Spleen (tissue), 11 donors: ENCODE measurements around the gene COLGALT1. TPM values are rescaled to one million over a fixed set of nuclear protein-coding genes. Genes with fewer than 3 reads are reported as not detected.

ENCODE experiments used
- DNase-seq: peaks from one replicate; pipeline ENCODE4 v3.0.0-alpha.2; 2020
- H3K27ac ChIP-seq, 8 donors: fragments of 200-600 bp; sonication (generic) in 7 of 8; 1 replicate in 4 of 8; 2 replicates in 4 of 8; pipeline versions ENCODE4 v1.5.0 to v1.8.0; 2016 to 2021; ENCODE audit warnings: inconsistent platforms in 4 of 8, mild to moderate bottlenecking in 4 of 8, moderate library complexity in 1 of 8
- H3K27me3 ChIP-seq, 7 donors: fragments of 200-600 bp; sonication (generic) in 6 of 7; replicated peaks in 1 of 7; 1 replicate in 4 of 7; 2 replicates in 3 of 7; pipeline versions ENCODE4 v1.5.0 to v1.8.0; 2016 to 2021; ENCODE audit warnings: inconsistent platforms in 3 of 7, mild to moderate bottlenecking in 1 of 7
- H3K36me3 ChIP-seq, 6 donors: fragments of 200-600 bp; sonication (generic) in 5 of 6; 1 replicate in 4 of 6; 2 replicates in 2 of 6; pipeline versions ENCODE4 v1.5.0 to v1.8.0; 2016 to 2021; ENCODE audit warnings: inconsistent platforms in 2 of 6
- H3K4me1 ChIP-seq, 6 donors: fragments of 200-600 bp; sonication (generic) in 5 of 6; 1 replicate in 3 of 6; 2 replicates in 3 of 6; pipeline versions ENCODE4 v1.5.0 to v1.8.0; 2016 to 2021; ENCODE audit warnings: inconsistent platforms in 3 of 6
- H3K4me3 ChIP-seq, 8 donors: fragments of 200-600 bp; sonication (generic) in 7 of 8; 1 replicate in 4 of 8; 2 replicates in 4 of 8; pipeline versions ENCODE4 v1.5.0 to v1.8.0; 2016 to 2021; ENCODE audit warnings: inconsistent platforms in 4 of 8, mild to moderate bottlenecking in 4 of 8, moderate library complexity in 2 of 8
- H3K9me3 ChIP-seq, 8 donors: fragments of 200-600 bp; sonication (generic) in 7 of 8; 1 replicate in 4 of 8; 2 replicates in 4 of 8; pipeline versions ENCODE4 v1.5.0 to v1.8.0; 2016 to 2021; ENCODE audit warnings: inconsistent platforms in 4 of 8
- CTCF ChIP-seq, 11 experiments: fragments of 200-600 bp in 7 of 11; fragments of 450-650 bp in 4 of 11; sonication (generic) in 4 of 11; IDR thresholded peaks in 8 of 11; conservative IDR thresholded peaks in 3 of 11; 1 replicate in 7 of 11; 2 replicates in 4 of 11; pipeline versions ENCODE4 v1.4.0 to v1.8.0; 2016 to 2021; ENCODE audit warnings: antibody characterized with exemption in 11 of 11, inconsistent platforms in 4 of 11, mild to moderate bottlenecking in 1 of 11
- POLR2A ChIP-seq, 3 donors: fragments of 450-650 bp; IDR thresholded peaks; one replicate each; pipeline ENCODE4 v1.5.1; 2017; ENCODE audit warnings: antibody characterized with exemption in 3 of 3, mild to moderate bottlenecking in 1 of 3
- POLR2AphosphoS5 ChIP-seq, 3 donors: sonication (generic); formaldehyde crosslinking; IDR thresholded peaks; one replicate each; pipeline ENCODE4 v1.5.1; 2017; ENCODE audit warnings: antibody characterized with exemption in 3 of 3
- WGBS, 5 donors: extraction: QIAGEN DNeasy Blood & Tissue Kit in 3 of 5; methylation state at CpG; one replicate each; pipeline versions ENCODE4 v1.1.5 to v1.1.7; 2013 to 2018; 5-methylcytosine and 5-hydroxymethylcytosine counted together
- intact Hi-C: fragments of 100-400 bp; cut with DNase I; formaldehyde crosslinking; loops from one replicate; pipeline ENCODE4 v1.15.0; 2023; ENCODE audit warnings: low total_unique reads
- polyA plus RNA-seq, 3 donors: library from polyadenylated mRNA; stranded (reverse); fragments of 200-250 nt; gene quantifications; one replicate each; pipeline ENCODE4 v1.2.1, GENCODE V29; 2013
- total RNA-seq, 7 donors: library from RNA; depleted of rRNA in 3 of 7; stranded (reverse); fragments of >200 nt in 3 of 7; fragmentation: NEBNext Ultra II Directional in 4 of 7; extraction: Animal tissue kit (Norgen Biotek cat#: 25700) in 4 of 7; gene quantifications; one replicate each; pipeline versions ENCODE4 v1.1.0 to v1.2.1, GENCODE V29; 2016 to 2021
- donor health status: healthy with polysubstance abuse.
- donor health status: DM: no; HTN: no; CAD: no; lungs with moderate emphysema.
- donor health status: DM: no; HTN: no; CAD: no.
- donor health status: Bipolar disorder and iron deficiency.
- donor health status: healthy.
- donor health status: DM: no; HTN: no; CAD: no.
- donor health status: DM: yes; HTN: yes; CAD: no.

The COLGALT1 gene
- total and polyA plus RNA-seq, 10 donors = 52.4 to 146 (median 92.0) TPM

GRCh38 chr19:17623224-17623935, 67.9 kb downstream of the COLGALT1 start:
- no peak overlapping the region for H3K4me3 ChIP-seq
- DNase-seq = no peak
- WGBS, 5 donors = 86 to 92% (median 90%) methylated on average over 26 to 31 of the region's 31 CpGs
- H3K27ac ChIP-seq = no peak overlapping the region
- peaks cover 0 to 11% (median 6%) of the 10 kb centered on the region in 8 donors for H3K9me3 ChIP-seq
- TF ChIP-seq POLR2A (IDR thresholded peaks at IDR 0.05) (no peak), CTCF (IDR thresholded peaks at IDR 0.05 in 8 of 11, conservative IDR thresholded peaks at IDR 0.05 in 3 of 11) (no peak), POLR2AphosphoS5 (IDR thresholded peaks at IDR 0.05) (no peak)
- H3K27me3 ChIP-seq = peaks cover 0 to 6% (median 0%) of the 10 kb centered on the region in 7 donors
- intact Hi-C loops = no loop called here
- H3K4me1 ChIP-seq = peaks cover 0 to 14% (median 4%) of the 10 kb centered on the region in 6 donors
- H3K36me3 ChIP-seq = no peaks in the 10 kb centered on the region

- intact Hi-C loops = no loop called here
- H3K9me3 ChIP-seq = peaks cover 0 to 11% (median 6%) of the 10 kb centered on the region in 8 donors
- peaks cover 0 to 6% (median 0%) of the 10 kb centered on the region in 7 donors for H3K27me3 ChIP-seq
- no peak for DNase-seq
- TF ChIP-seq CTCF (IDR thresholded peaks at IDR 0.05 in 8 of 11, conservative IDR thresholded peaks at IDR 0.05 in 3 of 11) (no peak), POLR2AphosphoS5 (IDR thresholded peaks at IDR 0.05) (no peak), POLR2A (IDR thresholded peaks at IDR 0.05) (no peak)
- no peaks in the 10 kb centered on the region for H3K36me3 ChIP-seq
- 86 to 88% (median 88%) methylated on average over 16 of the region's 16 CpGs for WGBS, 5 donors
- H3K27ac ChIP-seq = no peak overlapping the region
- H3K4me3 ChIP-seq = no peak overlapping the region
- peaks cover 0 to 5% (median 1%) of the 10 kb centered on the region in 6 donors for H3K4me1 ChIP-seq
Measured at GRCh38 chr19:17624314-17624991, 69.0 kb downstream of the COLGALT1 start.

DNA sequence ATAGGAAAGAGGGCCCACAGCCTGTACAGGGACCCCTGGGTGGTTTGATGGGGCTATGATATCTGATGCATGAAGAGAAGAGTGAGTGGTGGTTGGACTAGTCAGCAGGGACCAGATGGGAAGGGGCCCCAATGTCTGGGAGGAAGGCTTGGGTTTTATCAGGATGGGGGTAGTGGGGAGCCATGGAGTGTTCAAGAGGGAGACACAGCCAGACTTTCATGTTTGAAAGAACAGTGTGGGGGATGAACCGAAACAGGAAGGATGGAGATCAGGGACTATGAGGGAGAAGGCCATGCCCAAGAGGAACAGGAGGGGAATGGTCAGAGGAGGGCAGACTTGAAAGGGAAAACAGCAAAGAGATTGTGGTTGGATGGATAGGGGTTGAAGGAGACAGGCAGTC, 69.6 kb downstream of the COLGALT1 start:
- intact Hi-C loops = no loop called here
- H3K4me3 ChIP-seq = no peak overlapping the region
- H3K4me1 ChIP-seq = peaks cover 0 to under 1% (median 0%) of the 10 kb centered on the region in 6 donors
- no peaks in the 10 kb centered on the region for H3K36me3 ChIP-seq
- TF ChIP-seq POLR2A (IDR thresholded peaks at IDR 0.05) (no peak), CTCF (IDR thresholded peaks at IDR 0.05 in 8 of 11, conservative IDR thresholded peaks at IDR 0.05 in 3 of 11) (no peak), POLR2AphosphoS5 (IDR thresholded peaks at IDR 0.05) (no peak)
- H3K27ac ChIP-seq = no peak overlapping the region
- DNase-seq = no peak
- WGBS, 5 donors = 70 to 92% (median 84%) methylated on average over 1 of the region's 1 CpG
- H3K9me3 ChIP-seq = peaks cover 0 to 11% (median 6%) of the 10 kb centered on the region in 8 donors
- H3K27me3 ChIP-seq = peaks cover 0 to 6% (median 0%) of the 10 kb centered on the region in 7 donors

DNA sequence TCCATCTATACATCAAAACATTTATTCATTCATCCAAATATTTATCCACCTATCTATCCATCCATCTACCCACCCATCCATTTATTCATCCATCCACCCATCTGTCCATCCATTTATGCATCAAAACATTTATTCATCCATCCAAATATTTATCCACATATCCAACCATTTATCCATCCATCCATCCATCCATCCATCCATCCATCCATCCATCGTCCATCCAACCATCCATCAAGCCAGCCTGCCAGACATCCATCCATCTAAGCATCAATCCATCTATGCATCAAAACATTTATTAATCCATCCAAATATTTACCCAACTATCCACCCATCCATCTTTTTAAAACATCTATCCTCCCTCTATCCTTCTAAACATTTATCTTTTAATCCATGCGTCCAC, 70.5 kb downstream of the COLGALT1 start:
- no peaks in the 10 kb centered on the region for H3K36me3 ChIP-seq
- H3K9me3 ChIP-seq = peaks cover 0 to 11% (median 6%) of the 10 kb centered on the region in 8 donors
- no peak for TF ChIP-seq POLR2AphosphoS5 (IDR thresholded peaks at IDR 0.05)
- TF ChIP-seq POLR2A (IDR thresholded peaks at IDR 0.05) = no peak
- no peak for TF ChIP-seq CTCF (IDR thresholded peaks at IDR 0.05 in 8 of 11, conservative IDR thresholded peaks at IDR 0.05 in 3 of 11)
- DNase-seq = no peak
- H3K4me3 ChIP-seq = no peak overlapping the region
- no peaks in the 10 kb centered on the region for H3K4me1 ChIP-seq
- H3K27me3 ChIP-seq = peaks cover 0 to 6% (median 0%) of the 10 kb centered on the region in 7 donors
- 84 to 92% (median 87%) methylated on average over 2 of the region's 2 CpGs for WGBS, 5 donors
- no peak overlapping the region for H3K27ac ChIP-seq
- intact Hi-C loops = no loop called here
